Keratinocyte (primary cell): Measurements from ENCODE around the gene GRM2. TPM values are rescaled to one million over a fixed set of nuclear protein-coding genes. Genes with fewer than 3 reads are reported as not detected.
A peak's percentile ranks its signal among the peaks of the same experiment; 100 is the strongest.

Experiments
- DNase-seq: peaks from one replicate; pipeline ENCODE4 v3.0.0-alpha.2; 2011; ENCODE audit warnings: low read depth, missing footprints, low spot score
- FAIRE-seq: peaks from 2 replicates; lab custom pipeline; 2011; peaks lifted over from hg19 to GRCh38; lab: Jason Lieb, UNC
- H2AFZ ChIP-seq: 2 replicates; pipeline ENCODE4 v1.6.0; 2012; ENCODE audit warnings: low read length, control low read depth, inconsistent platforms; ENCODE audit not compliant: control insufficient read depth
- H3K27ac ChIP-seq: 2 replicates; pipeline ENCODE4 v1.5.1; 2011; ENCODE audit warnings: low read length; ENCODE audit not compliant: control insufficient read depth, insufficient read depth
- H3K27me3 ChIP-seq: 3 replicates; pipeline ENCODE4 v1.6.0; 2011; ENCODE audit warnings: low read length; ENCODE audit not compliant: control insufficient read depth, insufficient read depth; ENCODE audit errors: extremely low read depth
- H3K36me3 ChIP-seq, 2 experiments: 2 replicates in 1 of 2; 3 replicates in 1 of 2; pipeline ENCODE4 v1.5.1; 2011; ENCODE audit warnings: low read length in 2 of 2, mild to moderate bottlenecking in 1 of 2; ENCODE audit not compliant: control insufficient read depth in 2 of 2, insufficient read depth in 2 of 2; ENCODE audit errors: extremely low read depth in 1 of 2
- H3K4me1 ChIP-seq: 3 replicates; pipeline ENCODE4 v1.5.1; 2011; ENCODE audit warnings: low read length; ENCODE audit not compliant: control insufficient read depth, insufficient read depth; ENCODE audit errors: extremely low read depth
- H3K4me2 ChIP-seq: 3 replicates; pipeline ENCODE4 v1.6.0; 2011; ENCODE audit warnings: low read depth, low read length; ENCODE audit not compliant: control insufficient read depth, insufficient read depth; ENCODE audit errors: extremely low read depth
- H3K4me3 ChIP-seq, 3 experiments: fragments of 200-600 bp in 1 of 3; sonication (generic) in 1 of 3; 2 replicates in 2 of 3; 3 replicates in 1 of 3; pipeline ENCODE4 v1.5.1; 2011 to 2016; ENCODE audit warnings: low read length in 3 of 3, mild to moderate bottlenecking in 3 of 3, control low read depth in 2 of 3, inconsistent platforms in 1 of 3, low read depth in 1 of 3, mixed read lengths in 1 of 3, mixed run types in 1 of 3, moderate library complexity in 1 of 3; ENCODE audit not compliant: control insufficient read depth in 2 of 3, insufficient read depth in 2 of 3; ENCODE audit errors: extremely low read depth in 1 of 3
- H3K79me2 ChIP-seq: 2 replicates; pipeline ENCODE4 v1.6.0; 2012; ENCODE audit warnings: low read length; ENCODE audit not compliant: control insufficient read depth, insufficient read depth
- H3K9ac ChIP-seq: 3 replicates; pipeline ENCODE4 v1.6.0; 2011; ENCODE audit warnings: low read length; ENCODE audit not compliant: control insufficient read depth, insufficient read depth; ENCODE audit errors: extremely low read depth
- H3K9me1 ChIP-seq: 3 replicates; pipeline ENCODE4 v1.6.0; 2011; ENCODE audit warnings: low read length; ENCODE audit not compliant: control insufficient read depth, insufficient read depth; ENCODE audit errors: extremely low read depth
- H3K9me3 ChIP-seq: 2 replicates; pipeline ENCODE4 v1.5.1; 2012; ENCODE audit warnings: low read depth, low read length; ENCODE audit not compliant: control insufficient read depth
- H4K20me1 ChIP-seq: 3 replicates; pipeline ENCODE4 v1.6.0; 2011; ENCODE audit warnings: low read length; ENCODE audit not compliant: control insufficient read depth, insufficient read depth; ENCODE audit errors: extremely low read depth
- EZH2 ChIP-seq: IDR thresholded peaks from one replicate; pipeline ENCODE4 v1.6.1; 2012; ENCODE audit warnings: inconsistent platforms, mild to moderate bottlenecking, low read length, moderate library complexity
- dilution Hi-C: fragments of 300-500 bp; cut with MboI; formaldehyde crosslinking; loops from one replicate; pipeline ENCODE4 v1.7.0; 2020; ENCODE audit warnings: low sequenced_read_pairs; ENCODE audit not compliant: extremely low pct_ligation_motif_present
- polyA plus RNA-seq, 5 experiments: library from polyadenylated mRNA; depleted of rRNA in 3 of 5; stranded (reverse) in 3 of 5; stranded (forward) in 1 of 5; unstranded in 1 of 5; fragments of >200 nt; gene quantifications; 1 replicate in 1 of 5; 2 replicates in 3 of 5; 3 replicates in 1 of 5; pipeline versions ENCODE4 v1.2.1 to v1.2.3, GENCODE V29; 2011 to 2012; ENCODE audit warnings: missing spikeins in 2 of 5, low read depth in 1 of 5, low replicate concordance in 1 of 5
- TF ChIP-seq, protein P1 (sequence below), 3 experiments: IDR thresholded peaks in 1 of 3; conservative IDR thresholded peaks in 1 of 3; optimal IDR thresholded peaks in 1 of 3; 2 replicates in 2 of 3; 3 replicates in 1 of 3; pipeline versions ENCODE3 to v1.5.1; 2011; ENCODE audit warnings: low read length in 3 of 3, mild to moderate bottlenecking in 3 of 3, moderate library complexity in 2 of 3, control low read depth in 1 of 3, inconsistent platforms in 1 of 3; ENCODE audit not compliant: insufficient read depth in 2 of 3; ENCODE audit errors: extremely low read depth in 1 of 3

Gene GRM2
- polyA plus RNA-seq, 1 donor (not counting 4 experiments of a cell fraction or from before 2014, with no cell fraction given): 0.07 TPM

DNA sequence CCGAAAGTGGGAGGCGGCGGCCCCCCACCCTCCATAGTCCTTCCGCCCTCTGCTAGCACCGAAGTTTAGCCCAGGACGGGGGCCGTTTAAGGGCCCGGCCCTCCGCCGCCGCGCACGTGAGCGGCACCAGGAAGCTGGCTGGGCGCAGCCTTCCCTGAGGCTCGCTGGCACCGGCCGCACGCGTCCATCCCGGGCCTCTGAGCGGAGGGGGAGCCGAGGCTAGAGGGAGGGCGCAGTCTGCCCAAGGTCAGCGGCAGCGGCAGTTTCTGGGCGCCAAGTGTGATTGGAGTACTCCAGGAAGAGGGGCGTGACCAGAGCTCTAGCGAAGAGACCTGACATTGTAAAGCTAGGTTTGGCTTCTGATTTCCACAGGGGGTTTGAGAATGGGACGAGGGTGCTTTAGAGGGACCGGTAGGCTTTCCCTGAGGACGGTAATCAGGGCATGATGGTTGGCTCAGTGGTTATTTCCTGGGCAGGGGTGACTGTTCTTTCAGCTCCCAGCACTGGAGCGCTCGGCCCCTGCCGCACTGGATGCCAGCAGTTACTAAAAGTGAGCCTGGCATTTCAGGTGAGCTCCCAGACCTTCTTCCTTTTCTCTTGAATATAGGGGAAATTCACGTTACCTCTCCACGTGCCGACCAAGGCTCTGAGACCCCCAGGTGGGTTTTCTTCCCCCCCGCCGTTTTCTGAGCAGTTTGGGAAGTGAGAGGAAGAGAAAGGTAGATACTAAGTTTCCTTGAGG lies 35.0 kb upstream of the GRM2 start:
- dilution Hi-C loops: no loop called here
- Histone ChIP-seq H2AFZ (peak overlapping the region; percentile 73), H3K4me2 (peak overlapping the region; percentile 97), H3K27me3 (no peaks in the 10 kb centered on the region), H3K27ac (peak overlapping the region; percentile 62), H4K20me1 (no peaks in the 10 kb centered on the region), H3K9me3 (no peaks in the 10 kb centered on the region), H3K4me3 (peak overlapping the region; percentile 72 to 81 (median 78)), H3K79me2 (peaks cover 2% of the 10 kb centered on the region), H3K9me1 (peaks cover 5% of the 10 kb centered on the region), H3K9ac (peak overlapping the region; percentile 82), H3K36me3 (peaks cover 0 to 4% of the 10 kb centered on the region in 2 experiments), H3K4me1 (peaks cover 67% of the 10 kb centered on the region)
- FAIRE-seq (peak; percentile 70), DNase-seq (no peak)
- TF ChIP-seq, protein P1, sequence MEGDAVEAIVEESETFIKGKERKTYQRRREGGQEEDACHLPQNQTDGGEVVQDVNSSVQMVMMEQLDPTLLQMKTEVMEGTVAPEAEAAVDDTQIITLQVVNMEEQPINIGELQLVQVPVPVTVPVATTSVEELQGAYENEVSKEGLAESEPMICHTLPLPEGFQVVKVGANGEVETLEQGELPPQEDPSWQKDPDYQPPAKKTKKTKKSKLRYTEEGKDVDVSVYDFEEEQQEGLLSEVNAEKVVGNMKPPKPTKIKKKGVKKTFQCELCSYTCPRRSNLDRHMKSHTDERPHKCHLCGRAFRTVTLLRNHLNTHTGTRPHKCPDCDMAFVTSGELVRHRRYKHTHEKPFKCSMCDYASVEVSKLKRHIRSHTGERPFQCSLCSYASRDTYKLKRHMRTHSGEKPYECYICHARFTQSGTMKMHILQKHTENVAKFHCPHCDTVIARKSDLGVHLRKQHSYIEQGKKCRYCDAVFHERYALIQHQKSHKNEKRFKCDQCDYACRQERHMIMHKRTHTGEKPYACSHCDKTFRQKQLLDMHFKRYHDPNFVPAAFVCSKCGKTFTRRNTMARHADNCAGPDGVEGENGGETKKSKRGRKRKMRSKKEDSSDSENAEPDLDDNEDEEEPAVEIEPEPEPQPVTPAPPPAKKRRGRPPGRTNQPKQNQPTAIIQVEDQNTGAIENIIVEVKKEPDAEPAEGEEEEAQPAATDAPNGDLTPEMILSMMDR (optimal IDR thresholded peaks at IDR 0.05 in 1 of 3, IDR thresholded peaks at IDR 0.05 in 1 of 3, conservative IDR thresholded peaks at IDR 0.05 in 1 of 3; ENCODE audit: extremely low read depth in 1 of 3, insufficient read depth in 2 of 3, low read length in 3 of 3): no peak
- TF ChIP-seq EZH2: no peak

DNA sequence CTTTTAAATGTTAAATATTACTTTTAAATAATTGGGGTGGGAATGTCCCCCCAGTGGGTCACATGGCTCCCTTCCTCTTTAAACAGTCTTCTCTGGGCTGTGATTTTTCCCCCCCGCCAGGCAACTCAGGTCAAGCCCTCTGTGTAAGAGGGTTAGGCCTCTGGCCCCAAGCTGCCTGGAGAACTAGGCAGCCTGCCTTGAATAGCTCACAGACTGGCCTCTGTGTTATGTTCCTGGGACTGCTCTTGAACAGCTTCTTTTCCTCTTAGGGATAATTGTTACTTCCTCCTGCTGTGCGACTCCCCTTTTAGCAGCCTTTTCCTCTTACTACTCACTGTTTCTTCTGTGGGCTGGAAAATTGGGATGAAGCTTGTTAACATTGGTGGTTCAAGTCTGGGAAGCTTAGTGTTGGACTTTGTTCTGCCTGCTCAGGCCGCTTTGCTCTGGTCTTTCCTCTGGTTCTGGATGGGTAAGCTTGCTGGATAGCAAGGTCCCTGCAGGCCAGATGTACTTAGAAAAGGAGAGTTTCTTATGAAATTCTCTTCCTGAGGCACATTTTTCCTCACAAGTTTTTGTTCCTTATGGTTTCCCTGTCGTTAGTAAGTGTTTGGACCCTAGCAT lies 33.6 kb upstream of the GRM2 start:
- FAIRE-seq: peak; percentile 26
- no peak for DNase-seq
- Histone ChIP-seq H3K36me3 (peaks cover 2 to 12% of the 10 kb centered on the region in 2 experiments), H3K9ac (no peak overlapping the region), H3K27me3 (no peaks in the 10 kb centered on the region), H3K9me3 (no peaks in the 10 kb centered on the region), H3K79me2 (peaks cover 11% of the 10 kb centered on the region), H3K4me2 (no peak overlapping the region), H3K4me1 (peaks cover 68% of the 10 kb centered on the region), H3K4me3 (no peak overlapping the region), H3K27ac (no peak overlapping the region), H3K9me1 (peaks cover 9% of the 10 kb centered on the region), H2AFZ (no peak overlapping the region), H4K20me1 (no peaks in the 10 kb centered on the region)
- dilution Hi-C loops: no loop called here
- TF ChIP-seq, protein P1 (optimal IDR thresholded peaks at IDR 0.05 in 1 of 3, IDR thresholded peaks at IDR 0.05 in 1 of 3, conservative IDR thresholded peaks at IDR 0.05 in 1 of 3; ENCODE audit: extremely low read depth in 1 of 3, insufficient read depth in 2 of 3, low read length in 3 of 3): no peak
- no peak for TF ChIP-seq EZH2
